Coronary artery (tissue), 2 donors: ENCODE results near the gene PTTG1IP.

Source experiments
- DNase-seq: peaks from one replicate; pipeline ENCODE4 v3.0.0-alpha.2; 2017; ENCODE audit warnings: low spot score
- H3K27ac ChIP-seq, 2 donors: fragments of 200-600 bp; sonication (generic); one replicate each; pipeline ENCODE4 v1.5.1; 2016 to 2019
- H3K4me3 ChIP-seq: fragments of 200-600 bp; sonication (generic); 2 replicates; pipeline ENCODE4 v1.5.1; 2016; ENCODE audit warnings: mild to moderate bottlenecking, moderate library complexity
- CTCF ChIP-seq: fragments of 200-600 bp; sonication (generic); IDR thresholded peaks from one replicate; pipeline ENCODE4 v1.5.1; 2019; ENCODE audit warnings: antibody characterized with exemption

Gene PTTG1IP

GRCh38 chr21:44867464-44867863 lies 6.0 kb downstream of the PTTG1IP start:
- H3K27ac ChIP-seq = peak overlapping the region in 1 of 2 donors; percentile 18
- no peak overlapping the region for H3K4me3 ChIP-seq
- DNase-seq = no peak
- TF ChIP-seq CTCF = no peak

GRCh38 chr21:44866780-44867179 lies 6.7 kb downstream of the PTTG1IP start:
- Histone ChIP-seq H3K27ac (peak overlapping the region in 1 of 2 donors; percentile 18), H3K4me3 (peak overlapping the region; percentile 48)
- no peak for TF ChIP-seq CTCF
- DNase-seq = no peak

GRCh38 chr21:44865561-44866280 lies 7.8 kb downstream of the PTTG1IP start:
- Histone ChIP-seq H3K27ac (peak overlapping the region in 1 of 2 donors; percentile 18), H3K4me3 (peak overlapping the region; percentile 1)
- no peak for TF ChIP-seq CTCF
- no peak for DNase-seq

GRCh38 chr21:44862869-44863685 lies 10.4 kb downstream of the PTTG1IP start:
- Histone ChIP-seq H3K27ac (no peak overlapping the region), H3K4me3 (no peak overlapping the region)
- no peak for TF ChIP-seq CTCF
- no peak for DNase-seq

- H3K4me3 ChIP-seq = no peak overlapping the region
- no peak for TF ChIP-seq CTCF
- no peak for DNase-seq
- no peak overlapping the region for H3K27ac ChIP-seq
Observed at GRCh38 chr21:44858791-44859190, 14.7 kb downstream of the PTTG1IP start.

- Histone ChIP-seq H3K27ac (no peak overlapping the region), H3K4me3 (no peak overlapping the region)
- DNase-seq = no peak
- TF ChIP-seq CTCF = no peak
Observed at GRCh38 chr21:44858291-44858690, 15.2 kb downstream of the PTTG1IP start.
